HL-60/S4 (cell line): Measurements from ENCODE around the gene CD72.

Experiments
- in situ Hi-C: fragments of 300-500 bp; cut with MboI; formaldehyde crosslinking; loops from 2 replicates; pipeline ENCODE4 v1.14.3; 2022; ENCODE audit warnings: low sequenced_read_pairs

The CD72 gene, protein sequence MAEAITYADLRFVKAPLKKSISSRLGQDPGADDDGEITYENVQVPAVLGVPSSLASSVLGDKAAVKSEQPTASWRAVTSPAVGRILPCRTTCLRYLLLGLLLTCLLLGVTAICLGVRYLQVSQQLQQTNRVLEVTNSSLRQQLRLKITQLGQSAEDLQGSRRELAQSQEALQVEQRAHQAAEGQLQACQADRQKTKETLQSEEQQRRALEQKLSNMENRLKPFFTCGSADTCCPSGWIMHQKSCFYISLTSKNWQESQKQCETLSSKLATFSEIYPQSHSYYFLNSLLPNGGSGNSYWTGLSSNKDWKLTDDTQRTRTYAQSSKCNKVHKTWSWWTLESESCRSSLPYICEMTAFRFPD

DNA sequence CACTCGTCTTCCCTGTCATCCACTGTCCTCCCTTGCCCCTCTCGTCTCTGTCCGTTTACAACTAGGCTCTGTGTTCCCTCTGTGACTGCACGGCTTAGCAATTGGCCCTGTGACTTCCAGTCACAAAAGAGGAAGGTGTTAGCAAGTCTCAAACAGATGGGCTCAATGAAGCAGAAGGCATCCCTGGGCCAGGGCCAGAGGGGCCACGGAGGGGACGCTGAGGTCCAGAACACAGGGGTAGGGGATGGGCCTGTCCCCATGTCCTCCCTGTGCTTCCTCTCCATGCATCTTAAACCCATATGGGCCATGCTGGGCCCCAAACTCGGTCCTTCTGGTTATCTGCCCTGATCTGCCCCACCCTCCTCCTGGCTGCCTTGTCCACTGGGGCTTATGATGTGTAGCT, at the start of gene CD72:
CD72 (minus strand) TSS at position 89 of the 403 bp plus-strand sequence. CDS start 110 bp downstream, outside the sequence.
- in situ Hi-C loops = loop anchor here (25.0 kb wide), 1 partner anchor 519 kb away; the partner anchor contains the start of gene GLIPR2

DNA sequence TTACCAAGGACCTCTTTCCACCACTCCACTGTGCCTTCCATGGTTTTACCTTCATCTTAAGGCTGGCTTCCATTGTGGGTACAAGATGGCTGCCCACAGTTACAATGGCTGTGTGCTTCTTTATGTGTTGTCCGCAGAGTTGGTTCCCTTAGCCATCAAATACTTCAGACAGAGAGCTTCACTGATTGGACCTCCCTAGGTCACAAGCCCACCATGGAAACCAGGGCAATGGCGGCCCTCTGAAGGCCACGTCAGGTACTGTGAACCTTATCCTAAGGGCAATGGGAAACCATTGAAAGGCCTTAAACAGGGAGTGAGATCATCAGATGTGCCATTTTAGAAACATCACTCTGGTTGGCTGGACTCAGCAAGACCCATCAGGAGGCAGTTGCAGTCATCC, 49.7 kb upstream of the CD72 start:
- in situ Hi-C loops = no loop called here

DNA sequence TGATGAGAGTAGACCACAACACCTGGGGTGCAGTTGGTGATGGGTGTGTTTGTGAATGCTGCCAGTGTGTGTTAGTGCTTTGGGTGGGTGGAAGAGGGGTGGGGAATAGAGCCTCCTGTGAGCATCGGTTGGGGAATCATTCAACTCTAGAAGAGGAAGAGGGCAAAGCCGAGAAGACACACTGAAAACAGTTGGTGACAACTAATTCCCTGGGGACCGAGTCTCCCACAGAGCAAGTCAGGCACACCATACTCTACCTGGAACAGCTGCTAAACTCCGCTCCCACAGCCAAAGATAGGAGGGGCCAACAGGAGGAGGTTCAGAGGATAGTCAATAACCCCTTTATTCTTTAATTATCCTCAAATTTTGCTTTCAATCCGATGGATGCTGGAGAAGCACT, 48.3 kb upstream of the CD72 start:
- in situ Hi-C loops = no loop called here

DNA sequence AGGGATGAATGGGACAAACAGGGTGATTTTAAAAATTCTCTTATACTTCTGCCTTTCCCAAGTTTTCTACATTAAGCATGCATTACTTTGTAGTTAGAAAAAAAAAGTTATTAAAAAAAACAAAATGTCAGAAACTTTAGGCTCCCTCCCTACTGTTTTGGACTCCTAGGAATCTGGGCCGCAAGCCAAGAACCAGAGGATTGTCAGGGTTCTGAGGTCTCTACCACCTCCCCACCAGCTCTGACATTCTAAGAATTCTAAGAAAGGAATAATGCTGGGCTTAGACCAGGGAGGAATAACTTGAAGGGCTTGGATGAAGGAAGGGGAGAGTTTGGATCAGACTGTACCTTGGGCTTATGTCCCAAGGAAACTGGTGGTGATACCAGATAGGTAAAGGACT, 47.8 kb upstream of the CD72 start:
- in situ Hi-C loops = no loop called here

DNA sequence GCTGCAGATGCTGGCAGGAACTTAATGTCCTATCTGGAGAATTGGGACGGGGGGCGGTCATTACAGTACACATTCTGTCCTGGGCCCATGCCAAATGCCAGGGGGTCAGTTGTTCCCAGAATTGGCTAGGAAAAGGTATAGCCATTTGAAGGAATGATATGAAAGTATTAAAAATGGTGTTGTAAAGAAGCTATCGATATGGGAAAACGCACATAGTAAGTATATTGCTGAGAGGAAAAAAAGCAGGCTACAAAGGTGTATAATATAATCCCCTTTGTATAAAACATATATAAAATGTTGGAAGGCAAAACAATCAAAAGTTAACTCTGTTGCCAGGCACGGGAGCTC, 47.2 kb upstream of the CD72 start:
- in situ Hi-C loops = no loop called here

DNA sequence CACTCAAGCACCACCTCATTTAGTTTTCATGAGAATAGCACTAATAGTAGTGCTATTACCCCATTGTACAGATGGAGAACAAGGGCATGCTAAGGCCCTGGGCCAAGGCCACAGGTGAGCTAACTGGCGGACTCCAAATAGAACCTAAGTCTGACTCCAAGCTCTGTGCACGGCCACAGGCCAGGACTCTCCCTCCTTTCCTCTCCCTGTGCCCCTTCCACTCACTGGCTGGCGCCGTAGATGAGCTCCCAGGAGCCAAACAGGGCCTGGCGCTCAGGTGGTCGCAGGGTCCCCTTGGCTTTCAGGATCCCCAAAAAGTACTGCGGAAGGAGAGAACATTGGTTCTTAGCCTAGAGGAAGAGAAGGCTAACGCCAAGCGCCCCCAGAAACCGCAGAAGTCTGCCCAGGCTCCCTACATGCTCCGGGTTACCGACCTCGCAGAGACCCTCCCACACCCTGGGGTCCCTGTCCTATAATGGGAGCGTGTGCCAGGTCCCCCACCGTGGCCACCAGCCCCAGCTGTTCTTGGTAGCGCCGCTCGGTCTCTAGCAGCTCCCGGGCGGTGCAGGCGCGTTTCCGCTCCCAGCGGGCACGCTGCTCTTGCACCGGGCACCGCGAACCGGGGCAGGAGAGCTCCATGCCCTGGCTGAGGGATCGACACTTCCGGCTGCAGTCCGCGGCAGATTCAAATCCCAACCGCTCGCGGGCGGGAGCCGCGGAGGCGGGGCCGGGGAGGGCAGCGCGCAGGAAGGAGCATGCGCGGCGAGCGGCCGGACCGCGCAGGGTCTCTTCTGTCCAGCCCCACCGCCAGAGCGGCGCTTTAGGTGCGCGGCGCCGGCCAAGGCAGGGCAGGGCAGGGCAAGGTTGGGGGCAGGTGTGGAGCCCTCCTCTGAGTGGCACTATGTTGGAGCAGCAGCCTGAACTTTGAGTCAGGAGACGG, 46.6 kb upstream of the CD72 start, which contains the start of gene ARHGEF39:
ARHGEF39 (minus strand) TSS at position 665 of the 940 bp plus-strand sequence; CDS start at position 639, 26 bp downstream.
- in situ Hi-C loops = no loop called here

DNA sequence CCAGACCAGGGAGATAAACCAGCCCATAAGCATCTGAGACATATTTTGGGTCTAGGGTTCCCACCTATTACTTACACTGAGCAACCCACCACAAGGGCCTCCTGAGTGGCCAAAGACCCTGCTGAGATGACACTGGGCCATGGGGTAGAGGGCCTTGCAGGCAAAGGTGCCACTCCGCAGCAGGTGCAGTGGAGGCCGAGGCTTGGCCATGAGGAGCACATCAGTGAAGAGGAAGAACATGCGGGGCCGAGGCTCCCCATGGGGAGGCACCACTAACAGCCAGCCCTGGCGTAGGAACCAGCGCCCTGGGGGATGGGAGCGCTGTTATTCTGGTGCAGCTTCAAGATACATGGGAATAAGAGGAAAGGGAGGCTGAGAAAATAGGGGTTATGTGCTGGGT, 44.2 kb upstream of the CD72 start:
- in situ Hi-C loops = no loop called here

DNA sequence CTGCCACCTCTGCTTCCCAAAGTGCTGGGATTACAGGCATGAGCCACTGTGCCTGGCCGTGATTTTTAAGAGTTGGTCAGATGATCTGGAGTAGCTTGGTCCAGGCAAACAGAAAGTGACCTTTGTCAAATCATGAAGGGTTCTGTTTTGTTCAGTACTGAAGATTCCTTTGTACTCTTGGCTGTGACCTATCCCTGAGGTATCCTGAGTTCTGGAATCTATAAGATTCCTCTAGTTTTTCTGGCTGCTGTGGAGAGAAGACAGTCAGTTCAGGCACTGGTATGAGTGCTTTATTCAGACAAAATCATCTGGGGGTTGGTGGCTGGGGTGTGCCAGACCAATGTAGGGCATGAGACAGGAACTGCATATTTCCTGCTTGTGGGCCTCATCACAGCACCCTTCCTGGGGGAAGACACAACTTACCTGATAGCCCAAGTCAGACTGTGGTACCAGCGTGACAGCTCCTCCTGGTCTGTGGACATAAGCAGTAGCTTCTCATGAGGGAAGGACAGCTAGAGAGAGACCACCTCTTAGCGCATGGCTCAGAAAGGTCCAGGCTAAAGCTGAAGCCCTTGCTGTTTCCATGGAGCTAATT, 43.6 kb upstream of the CD72 start:
- in situ Hi-C loops = no loop called here

DNA sequence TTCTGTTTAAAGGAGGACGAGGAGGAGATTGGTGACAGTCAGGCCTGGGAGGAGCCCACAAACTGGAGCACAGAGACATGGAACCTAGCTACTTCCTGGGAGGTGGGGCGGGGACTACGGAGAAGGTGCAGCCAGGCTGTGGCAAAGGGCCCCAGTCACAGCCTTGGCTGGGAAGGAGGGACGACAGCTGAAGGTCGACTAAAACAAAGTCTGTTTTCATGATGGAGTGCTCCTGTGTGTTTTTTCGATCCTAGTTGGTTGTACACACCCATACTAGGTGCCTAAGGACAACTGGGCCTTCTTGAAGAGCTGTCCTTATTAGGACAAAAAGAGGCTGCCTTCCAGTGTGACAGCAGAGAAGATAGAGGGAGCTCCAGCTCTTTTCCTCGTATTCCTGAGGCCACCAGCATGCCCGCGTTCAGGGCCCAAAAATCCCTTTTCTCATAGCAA, 42.8 kb upstream of the CD72 start:
- in situ Hi-C loops = no loop called here

DNA sequence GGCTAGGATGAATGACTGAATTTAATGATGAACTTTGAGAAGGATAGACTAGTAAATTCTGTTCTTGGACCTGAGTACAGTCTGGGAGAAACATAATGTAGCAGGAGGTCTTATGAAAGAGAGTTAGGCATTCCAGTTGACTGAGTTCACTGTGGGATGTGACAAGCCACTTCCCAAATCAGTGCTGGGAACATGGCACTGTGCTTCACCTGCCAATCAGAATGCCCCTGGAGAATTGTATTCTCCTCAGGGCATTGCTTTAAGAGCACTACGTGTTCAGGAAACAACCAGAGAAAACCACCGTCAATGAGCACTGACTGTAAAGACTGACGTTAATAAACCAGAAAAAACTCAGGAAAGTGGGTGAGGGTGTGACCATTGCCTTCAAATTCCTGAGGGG, 41.1 kb upstream of the CD72 start:
- in situ Hi-C loops = loop anchor here (5.0 kb wide), 1 partner anchor 68 kb away; no protein-coding TSS in a partner anchor

DNA sequence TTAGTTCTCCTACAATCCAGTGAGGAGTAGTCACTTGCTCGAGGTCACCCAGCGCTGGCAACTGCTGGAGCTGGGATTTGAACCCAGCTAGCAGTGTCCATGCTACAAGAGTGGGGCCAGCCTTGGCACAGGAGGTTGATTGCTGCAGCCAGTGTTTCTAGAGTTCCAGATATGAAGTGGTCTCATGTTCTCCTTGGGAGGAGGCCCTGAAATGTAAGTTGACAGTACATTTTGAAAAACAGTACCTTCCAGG, 40.7 kb upstream of the CD72 start:
- in situ Hi-C loops = loop anchor here (5.0 kb wide), 1 partner anchor 68 kb away; no protein-coding TSS in a partner anchor

DNA sequence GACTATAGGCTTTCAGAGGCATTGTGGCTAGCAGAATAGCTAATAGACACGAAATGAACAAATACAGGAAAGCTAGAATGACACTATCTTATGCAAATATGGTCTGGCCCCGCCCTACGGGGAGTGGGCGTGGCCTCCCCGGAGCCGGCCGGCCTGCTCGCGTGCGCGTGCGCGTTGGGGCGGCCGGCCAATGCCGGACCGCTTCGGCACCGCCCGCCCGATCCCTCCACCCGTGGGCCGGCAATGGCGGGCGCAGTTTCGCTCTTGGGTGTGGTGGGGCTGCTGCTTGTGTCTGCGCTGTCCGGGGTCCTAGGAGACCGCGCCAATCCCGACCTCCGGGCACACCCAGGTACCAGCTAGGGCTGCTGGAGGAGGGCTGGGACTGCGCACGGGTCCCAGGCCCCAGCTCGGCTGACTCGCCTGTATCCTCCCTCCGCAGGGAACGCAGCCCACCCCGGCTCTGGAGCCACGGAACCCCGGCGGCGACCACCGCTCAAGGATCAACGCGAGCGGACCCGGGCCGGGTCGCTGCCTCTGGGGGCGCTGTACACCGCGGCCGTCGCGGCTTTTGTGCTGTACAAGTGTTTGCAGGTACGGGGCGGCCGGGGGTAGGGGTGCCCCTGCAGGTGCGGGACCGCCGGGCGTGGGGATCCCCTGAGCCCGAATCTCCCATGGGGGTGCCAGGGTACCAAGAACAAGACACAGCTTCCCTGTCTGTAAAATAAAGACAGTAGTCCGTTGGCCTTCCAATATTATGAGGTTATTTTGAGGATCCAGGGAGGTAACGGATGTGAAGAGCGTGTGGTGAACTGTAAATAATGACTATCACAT, 40.1 kb upstream of the CD72 start, which contains the start of gene CCDC107:
CCDC107 (plus strand) TSS at position 156 of the 831 bp plus-strand sequence; CDS start at position 244, 88 bp downstream.
- in situ Hi-C loops = loop anchor here (5.0 kb wide), 1 partner anchor 69 kb away; no protein-coding TSS in a partner anchor

DNA sequence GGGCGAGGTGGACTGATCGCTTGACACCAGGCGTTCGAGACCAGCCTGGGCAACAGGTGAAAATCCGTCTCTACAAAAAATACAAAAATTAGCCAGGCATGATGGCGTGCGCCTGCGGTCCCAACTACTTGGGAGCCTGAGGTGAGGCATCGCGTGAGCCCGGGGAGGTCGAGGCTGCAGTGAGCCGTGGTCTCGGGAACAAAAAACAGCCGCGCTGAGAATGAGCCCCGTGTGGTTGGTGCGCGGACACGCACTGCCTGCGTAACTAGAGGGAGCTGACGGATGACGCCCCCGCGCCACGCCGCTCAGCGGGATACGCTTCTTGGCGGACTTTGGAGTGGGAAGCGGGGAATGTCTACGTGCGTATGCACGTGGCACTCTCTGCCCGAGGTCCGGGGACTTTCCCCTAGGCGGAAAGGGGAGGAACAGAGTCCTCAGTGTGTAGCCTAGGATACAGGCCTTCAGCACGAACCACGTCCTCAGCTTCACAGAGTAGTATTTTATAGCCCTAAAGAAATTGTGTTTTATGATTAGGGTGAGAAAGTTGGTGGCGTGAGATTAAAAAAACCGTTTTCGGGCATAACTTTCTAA, 39.4 kb upstream of the CD72 start, which contains the start of gene RMRP:
RMRP (minus strand) TSS at position 474 of the 591 bp plus-strand sequence.
- in situ Hi-C loops = loop anchor here (5.0 kb wide), 1 partner anchor 70 kb away; no protein-coding TSS in a partner anchor

DNA sequence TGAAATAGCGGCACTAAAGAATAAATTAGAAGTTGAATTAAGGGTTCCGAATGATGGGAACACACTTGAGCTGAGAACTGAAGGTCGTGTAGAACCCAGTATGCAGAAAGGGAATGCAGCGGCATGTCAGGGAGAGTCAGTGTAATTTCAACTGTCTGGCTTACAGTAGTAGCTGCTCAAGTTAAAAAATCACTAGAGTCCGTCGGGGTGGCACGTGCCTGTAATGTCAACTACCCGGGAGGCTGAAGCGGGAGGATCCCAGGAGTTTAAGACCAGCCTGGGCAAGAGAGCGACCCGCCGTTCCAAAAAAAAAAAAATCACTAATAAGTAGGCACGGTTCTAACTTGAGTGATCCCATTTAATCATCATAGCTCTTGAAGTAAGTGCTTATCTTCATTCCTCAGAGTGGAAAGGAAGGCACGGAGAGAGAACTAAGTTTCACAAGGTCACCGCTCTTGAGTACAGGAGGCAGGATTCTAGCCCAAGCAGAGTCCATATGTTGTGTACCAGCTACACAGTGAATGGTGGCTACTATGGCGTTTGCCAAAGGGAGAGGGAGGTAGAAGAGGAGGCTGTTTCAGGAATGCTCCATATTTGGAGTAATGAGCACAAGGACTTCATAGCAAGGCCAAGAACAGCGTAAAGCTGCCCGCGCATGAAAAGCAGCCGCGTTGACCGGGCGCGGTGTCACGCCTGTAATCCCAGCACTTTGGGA, 38.8 kb upstream of the CD72 start:
- in situ Hi-C loops = loop anchor here (5.0 kb wide), 1 partner anchor 70 kb away; no protein-coding TSS in a partner anchor

DNA sequence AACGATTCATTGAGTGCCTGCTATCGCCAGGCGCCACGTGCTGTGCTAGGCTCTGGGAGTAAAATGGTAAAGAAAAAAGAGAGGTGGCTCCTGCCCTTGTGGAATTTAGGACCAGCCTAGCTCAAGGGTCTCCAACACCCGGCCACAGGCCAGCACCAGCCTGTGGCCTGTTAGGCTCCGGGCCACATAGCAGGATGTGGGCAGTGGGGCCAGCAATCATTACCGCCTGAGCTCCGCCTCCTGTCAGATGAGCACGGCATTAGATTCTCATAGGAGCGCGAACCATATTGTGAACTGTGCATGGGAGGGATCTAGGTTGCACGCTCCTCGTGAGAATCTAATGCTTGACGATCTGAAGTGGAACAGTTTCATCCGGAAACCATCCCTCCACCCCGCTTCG, 38.1 kb upstream of the CD72 start:
- in situ Hi-C loops = loop anchor here (5.0 kb wide), 1 partner anchor 71 kb away; no protein-coding TSS in a partner anchor

DNA sequence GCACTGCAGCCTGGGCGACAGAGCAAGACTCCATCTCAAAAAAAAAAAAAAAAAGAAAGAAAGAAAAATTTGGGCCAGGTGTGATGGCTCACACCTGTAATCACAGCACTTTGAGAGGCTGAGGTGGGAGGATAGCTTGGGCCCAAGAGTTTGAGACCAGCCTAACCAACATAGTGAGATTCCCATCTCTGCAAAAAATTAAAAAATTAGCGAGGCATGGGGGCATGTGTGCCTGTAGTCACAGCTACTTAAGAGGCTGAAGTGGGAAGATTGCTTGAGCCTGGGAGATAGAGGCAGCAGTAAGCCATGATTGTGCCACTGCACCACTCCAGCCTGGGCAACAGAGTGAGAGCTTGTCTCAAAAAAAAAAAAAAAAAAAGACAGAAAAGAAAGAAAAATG, 35.4 kb upstream of the CD72 start:
- in situ Hi-C loops = no loop called here

DNA sequence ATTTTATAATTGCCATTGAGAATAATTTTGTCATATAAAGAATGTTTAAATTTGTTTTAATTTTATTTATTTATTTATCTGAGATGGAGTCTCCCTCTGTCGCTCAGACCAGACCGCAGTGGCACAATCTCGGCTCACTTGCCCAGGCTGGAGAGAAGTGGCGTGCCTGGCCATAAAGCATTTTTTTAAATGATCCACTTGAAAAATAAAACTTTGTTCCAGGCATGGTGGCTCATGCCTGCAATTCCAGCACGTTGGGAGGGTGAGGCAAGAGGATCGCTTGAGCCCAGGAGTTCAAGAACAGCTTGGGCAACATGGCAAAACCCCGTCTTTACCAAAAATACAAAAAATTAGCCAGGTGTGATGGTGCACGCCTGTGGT, 34.6 kb upstream of the CD72 start:
- in situ Hi-C loops = no loop called here

DNA sequence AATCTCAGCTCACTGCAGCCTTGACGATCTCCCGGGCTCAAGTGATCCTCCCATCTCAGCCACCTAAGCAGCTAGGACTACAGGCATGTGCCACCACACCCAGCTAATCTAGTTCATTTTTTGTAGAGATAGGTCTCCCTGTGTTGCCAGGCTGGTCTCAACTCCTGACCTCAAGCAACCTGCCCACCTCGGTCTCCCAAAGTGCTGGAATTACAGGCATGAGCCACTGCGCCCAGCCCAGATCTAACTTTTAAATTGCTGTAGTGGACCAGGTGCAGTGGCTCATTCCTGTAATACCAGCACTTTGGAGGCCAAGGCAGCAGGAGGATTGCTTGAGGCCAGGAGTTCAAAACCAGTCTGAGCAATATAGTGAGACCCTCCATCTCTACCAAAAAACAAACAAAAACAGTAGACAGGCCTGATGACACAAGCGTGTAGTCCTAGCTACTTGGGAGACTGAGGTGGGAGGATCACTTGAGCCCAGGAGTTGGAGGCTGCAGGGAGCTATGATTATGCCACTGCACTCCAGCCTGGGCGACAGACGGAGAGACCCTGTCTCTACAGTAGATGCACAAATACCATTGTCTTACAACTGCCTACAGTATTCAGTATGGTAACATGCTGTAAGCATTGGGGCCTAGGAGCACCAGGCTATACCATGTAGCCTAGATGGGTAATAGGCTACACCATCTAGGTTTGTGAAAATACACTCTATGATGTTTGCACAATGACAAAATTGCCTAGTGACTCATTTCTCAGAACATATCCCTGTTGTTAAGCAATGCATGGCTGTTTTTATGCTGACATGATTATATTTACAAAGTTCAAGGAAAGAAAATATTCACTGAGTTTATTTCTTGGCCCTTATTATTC, 34.0 kb upstream of the CD72 start:
- in situ Hi-C loops = no loop called here
